Measurements from ENCODE around the gene FAM131C.
A peak's percentile ranks its signal among the peaks of the same experiment; 100 is the strongest.
"Not testable (repeated sequence)": the region's sequence is repeated elsewhere in the genome, so short reads cannot be mapped to it uniquely, and the experiment has no call there.

The FAM131C gene

GRCh38 chr1:16076865-16077238 lies 3.4 kb upstream of the FAM131C start:
- no peak for DNase-seq (ENCODE audit: low spot score)

- peak; percentile 94 for DNase-seq (ENCODE audit: low spot score)
These were observed 2.8 kb upstream of the FAM131C start for GRCh38 chr1:16076031-16076864.

GRCh38 chr1:16075337-16076030 lies 2.0 kb upstream of the FAM131C start:
- peak; percentile 46 for DNase-seq (ENCODE audit: low spot score)

GRCh38 chr1:16074217-16074616 lies 766 bp upstream of the FAM131C start:
- no peak for DNase-seq (ENCODE audit: low spot score)

GRCh38 chr1:16072616-16073484 lies 601 bp downstream of the FAM131C start:
- DNase-seq (ENCODE audit: low spot score), result no peak

- DNase-seq (ENCODE audit: low spot score), result no peak
These were observed 1.4 kb downstream of the FAM131C start for GRCh38 chr1:16072095-16072494.

- no peak for DNase-seq (ENCODE audit: low spot score)
These were observed 1.8 kb downstream of the FAM131C start for GRCh38 chr1:16071614-16072013.

- DNase-seq (ENCODE audit: low spot score), result no peak
These were observed 2.7 kb downstream of the FAM131C start for GRCh38 chr1:16070640-16071355.

- DNase-seq (ENCODE audit: low spot score), result peak; percentile 71
These were observed 4.8 kb downstream of the FAM131C start for GRCh38 chr1:16068356-16069270.

- DNase-seq (ENCODE audit: low spot score), result no peak
These were observed 5.5 kb downstream of the FAM131C start for GRCh38 chr1:16067933-16068332.

GRCh38 chr1:16067127-16067768 lies 6.2 kb downstream of the FAM131C start:
- no peak for DNase-seq (ENCODE audit: low spot score)

- DNase-seq (ENCODE audit: low spot score), result no peak
These were observed 7.2 kb downstream of the FAM131C start for GRCh38 chr1:16066245-16066644.

- no peak for DNase-seq (ENCODE audit: low spot score)
These were observed 8.2 kb downstream of the FAM131C start for GRCh38 chr1:16065269-16065576.

- DNase-seq (ENCODE audit: low spot score), result no peak
These were observed 8.7 kb downstream of the FAM131C start for GRCh38 chr1:16064536-16065268.

GRCh38 chr1:16063921-16064320 lies 9.5 kb downstream of the FAM131C start:
- DNase-seq (ENCODE audit: low spot score), result no peak

- DNase-seq (ENCODE audit: low spot score), result no peak
These were observed 10.1 kb downstream of the FAM131C start for GRCh38 chr1:16063226-16063829.

- not testable (repeated sequence) for DNase-seq (ENCODE audit: low spot score)
These were observed 10.8 kb downstream of the FAM131C start for GRCh38 chr1:16062687-16063075.

- DNase-seq (ENCODE audit: low spot score), result not testable (repeated sequence)
These were observed 11.3 kb downstream of the FAM131C start for GRCh38 chr1:16061989-16062686.

- DNase-seq (ENCODE audit: low spot score), result no peak
These were observed 12.2 kb downstream of the FAM131C start for GRCh38 chr1:16061266-16061665.

All from AG08395 (cell line).